Erythroblast (primary cell): ENCODE data around the gene ERC2.

Experiments
- GATA1 ChIP-seq: IDR thresholded peaks from 2 replicates; pipeline ENCODE4 v1.6.1; 2011; ENCODE audit warnings: low read depth, mild to moderate bottlenecking, control low read depth, low read length, moderate library complexity
- POLR2A ChIP-seq: IDR thresholded peaks from 2 replicates; pipeline ENCODE4 v1.6.1; 2011; ENCODE audit warnings: mild to moderate bottlenecking, low read length

- TF ChIP-seq POLR2A (no peak), GATA1 (no peak)
These were observed 366.2 kb downstream of the ERC2 start for GRCh38 chr3:56102032-56102431.
